NOMO-1 treated with dmso at 0.1 percent for 144 hours (cell line): Measurements from ENCODE around the gene AADACL3.
"Not testable (repeated sequence)": the region's sequence is repeated elsewhere in the genome, so short reads cannot be mapped to it uniquely, and the experiment has no call there.

Experiments
- DNase-seq: peaks from one replicate; lab custom pipeline; 2025; ENCODE audit not compliant: unreplicated experiment; lab: John Stamatoyannopoulos, UW

AADACL3 gene

DNA sequence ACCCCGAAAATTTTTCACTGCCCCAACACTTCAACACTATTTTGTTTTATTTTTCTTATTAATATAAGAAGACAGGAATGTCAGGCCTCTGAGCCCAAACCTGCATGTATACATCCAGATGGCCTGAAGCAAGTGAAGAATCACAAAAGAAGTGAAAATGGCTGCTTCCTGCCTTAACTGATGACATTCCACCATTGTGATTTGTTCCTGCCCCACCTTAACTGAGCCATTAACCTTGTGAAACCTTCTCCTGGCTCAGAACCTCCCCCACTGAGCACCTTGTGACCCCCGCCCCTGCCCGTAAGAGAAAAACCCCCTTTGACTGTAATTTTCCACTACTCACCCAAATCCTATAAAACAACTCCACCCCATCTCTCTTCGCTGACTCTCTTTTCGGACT, 2.3 kb upstream of the AADACL3 start:
- DNase-seq, result not testable (repeated sequence)

DNA sequence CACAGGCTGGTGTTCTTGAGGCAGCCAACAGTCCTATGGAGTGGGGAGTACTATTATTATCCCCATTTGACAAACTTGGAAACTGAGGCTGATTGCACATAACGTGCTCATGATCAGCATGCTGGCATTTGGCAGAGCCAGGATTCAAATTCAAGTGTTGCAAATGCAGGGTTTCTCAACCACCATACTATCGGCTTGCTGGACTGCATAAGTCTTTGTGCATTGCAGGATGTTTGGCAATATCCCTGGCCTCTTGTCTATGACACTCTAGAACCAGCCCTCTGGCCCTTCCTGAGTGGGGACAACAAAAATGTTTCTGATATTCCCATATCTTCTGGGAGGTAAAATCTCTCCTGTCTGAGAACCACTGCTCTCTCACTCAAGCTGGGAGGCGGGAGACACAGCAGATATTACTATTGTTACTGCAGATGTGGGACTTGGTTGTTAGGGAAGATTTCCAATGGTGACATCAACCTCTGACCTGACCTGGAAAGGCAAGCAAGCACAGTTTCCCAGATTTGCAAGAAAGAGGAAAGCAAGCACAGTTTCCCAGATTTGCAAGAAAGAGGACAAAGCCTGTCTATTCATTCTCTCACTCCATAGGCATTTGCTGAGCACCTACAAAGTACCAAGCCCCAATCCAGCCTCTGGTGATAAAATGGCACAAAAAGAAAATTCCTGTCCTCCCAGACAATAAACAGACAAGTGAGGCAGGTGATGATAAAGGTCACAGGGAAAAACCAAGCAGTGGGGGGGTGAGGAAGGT, 1.0 kb upstream of the AADACL3 start:
- DNase-seq, result no peak

DNA sequence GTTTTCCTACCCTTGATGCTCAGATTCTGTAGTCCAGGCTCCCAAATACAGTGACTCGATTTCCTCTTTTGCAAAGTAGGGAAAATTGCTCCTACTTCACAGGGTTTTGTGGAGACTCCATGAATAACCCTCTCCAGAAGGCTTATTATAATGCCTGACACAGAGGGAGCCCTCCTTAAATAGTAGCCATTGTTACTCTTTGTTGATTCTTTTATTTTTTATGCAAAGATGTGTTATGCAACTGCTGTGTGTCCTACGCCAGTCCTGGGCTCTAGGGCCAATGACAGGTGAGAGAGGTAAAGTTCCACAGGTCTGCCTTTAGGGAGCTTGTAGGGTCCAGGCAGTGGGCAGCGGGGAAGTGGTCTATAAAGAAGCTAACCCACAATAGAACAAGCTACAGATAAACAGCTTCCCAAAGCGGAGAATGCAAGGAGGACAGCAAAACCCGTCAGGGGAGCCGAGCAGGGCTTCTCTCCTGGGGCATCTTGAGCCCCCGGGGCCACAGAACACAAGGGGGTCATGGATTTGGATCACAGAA, 1.5 kb downstream of the AADACL3 start:
- DNase-seq, result no peak

DNA sequence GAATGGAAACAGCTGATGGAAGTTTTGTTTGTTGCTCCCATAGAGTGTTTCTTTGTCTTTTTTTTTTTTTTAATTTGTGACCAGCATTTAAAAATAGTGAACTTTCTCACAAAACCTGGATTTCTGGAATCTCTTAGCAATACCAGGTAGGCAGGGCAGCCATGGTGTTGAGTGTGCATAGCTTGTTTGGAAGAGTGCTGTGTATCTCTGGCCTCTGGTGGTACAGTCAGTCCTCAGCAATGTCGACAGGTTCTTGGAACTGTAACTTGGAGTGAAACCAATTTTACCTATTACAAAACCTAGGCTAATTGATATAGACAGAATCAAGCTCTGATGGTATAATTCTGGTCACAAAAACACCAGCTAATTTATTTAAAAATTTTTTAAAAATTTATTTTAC, 6.7 kb downstream of the AADACL3 start:
- no peak for DNase-seq

DNA sequence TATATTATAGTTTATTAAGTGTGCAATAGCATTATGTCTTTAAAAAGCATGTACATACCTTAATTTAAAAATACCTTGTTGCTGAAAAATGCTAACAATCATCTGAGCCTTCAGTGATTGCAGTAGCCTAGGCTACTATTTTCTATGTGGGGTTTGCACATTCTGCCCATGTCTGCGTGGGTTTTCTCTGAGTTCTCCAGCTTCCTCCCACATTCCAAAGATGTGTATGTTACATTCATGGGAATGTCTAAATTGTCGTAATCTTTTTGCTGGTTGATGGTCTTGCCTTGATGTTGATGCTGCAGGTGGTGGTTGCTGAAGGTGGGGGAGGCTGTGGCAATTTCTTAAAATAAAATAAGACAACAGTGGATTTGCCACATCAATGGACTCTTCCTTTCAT, 12.5 kb downstream of the AADACL3 start:
- no peak for DNase-seq

DNA sequence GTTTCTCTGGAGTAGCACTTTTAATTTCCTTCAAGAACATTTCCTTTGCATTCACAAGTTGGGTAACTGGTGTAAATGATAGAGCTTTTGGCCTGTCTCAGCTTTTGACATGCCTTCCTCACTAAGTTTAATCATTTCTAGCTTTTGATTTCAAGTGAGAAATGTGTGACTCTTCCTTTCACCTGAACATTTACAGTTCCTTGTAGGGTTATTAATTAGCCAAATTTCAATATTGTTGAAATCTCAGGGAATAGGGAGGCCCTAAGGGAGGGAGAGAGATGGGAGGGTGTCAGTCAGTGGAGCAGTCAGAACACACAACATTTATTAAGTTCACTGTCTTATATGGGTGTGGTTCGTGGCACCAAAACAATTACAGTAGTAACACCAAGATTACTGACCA, 14.2 kb downstream of the AADACL3 start:
- DNase-seq, result no peak

DNA sequence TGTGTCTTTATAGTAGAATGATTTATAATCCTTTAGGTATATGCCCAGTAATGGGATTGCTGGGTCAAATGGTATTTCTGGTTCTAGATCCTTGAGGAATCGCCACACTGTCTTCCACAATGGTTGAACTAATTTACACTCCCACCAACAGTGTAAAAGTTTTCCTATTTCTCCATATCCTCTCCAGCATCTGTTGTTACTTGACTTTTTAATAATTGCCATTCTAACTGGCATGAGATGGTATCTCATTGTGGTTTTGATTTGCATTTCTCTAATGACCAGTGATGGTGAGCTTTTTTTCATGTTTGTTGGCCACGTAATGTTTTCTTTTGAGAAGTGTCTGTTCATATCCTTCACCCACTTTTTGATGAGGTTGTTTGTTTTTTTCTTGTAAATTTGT, 15.2 kb downstream of the AADACL3 start:
- not testable (repeated sequence) for DNase-seq

DNA sequence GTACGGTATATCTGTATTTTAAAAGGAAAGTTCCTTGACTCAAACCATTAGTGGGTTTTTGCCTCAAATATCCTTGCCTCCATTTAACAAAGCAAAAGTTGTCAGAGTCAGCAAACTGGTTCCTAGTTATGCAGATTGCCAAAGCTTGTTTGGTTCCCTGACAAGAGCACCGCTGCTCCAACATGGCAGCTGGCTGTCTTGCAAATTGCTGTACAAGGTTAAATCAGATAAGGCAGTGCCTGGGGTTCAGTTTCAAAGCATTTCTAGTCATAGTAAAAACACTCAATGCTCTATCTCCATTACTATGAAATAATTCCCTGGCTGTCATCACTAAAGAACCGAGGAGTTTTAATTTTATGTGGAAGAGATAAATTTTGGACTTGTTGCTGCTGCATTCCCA, 18.7 kb downstream of the AADACL3 start:
- no peak for DNase-seq

DNA sequence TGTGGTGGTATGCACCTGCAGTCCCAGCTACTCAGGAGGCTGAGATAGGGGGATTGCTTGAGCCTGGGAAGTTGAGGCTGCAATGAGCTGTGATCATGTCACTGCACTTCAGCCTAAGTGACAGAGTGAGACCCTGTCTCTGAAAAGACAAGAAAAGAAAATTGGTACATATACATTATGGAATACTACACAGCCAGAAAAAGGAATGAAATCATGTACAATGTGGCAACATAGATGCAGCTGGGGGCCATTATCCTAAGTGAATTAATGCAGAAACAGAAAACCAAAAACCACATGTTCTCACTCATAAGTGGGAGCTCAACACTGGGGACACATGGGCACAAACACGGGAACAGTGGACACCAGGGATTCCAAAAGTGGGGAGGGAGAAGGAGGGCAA, 23.0 kb downstream of the AADACL3 start:
- DNase-seq, result no peak

DNA sequence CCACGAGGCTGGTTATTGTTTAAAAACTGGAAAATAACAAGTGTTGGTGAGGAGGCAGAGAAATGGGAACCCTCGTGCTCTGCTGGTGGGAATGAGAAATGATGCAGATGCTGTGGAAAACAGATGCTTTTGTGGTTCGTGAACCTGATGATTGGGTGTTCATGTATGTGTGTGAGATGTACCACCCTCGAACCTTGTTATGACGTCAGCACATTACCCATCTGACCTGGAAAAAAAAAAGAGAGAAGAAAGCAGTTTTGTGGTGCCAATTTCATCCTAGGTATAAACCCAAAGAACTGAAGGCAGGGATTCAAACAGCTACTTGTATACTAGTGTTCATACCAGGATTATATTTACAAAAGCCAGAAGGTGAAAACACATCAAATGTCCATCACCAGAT, 23.7 kb downstream of the AADACL3 start:
- DNase-seq, result no peak

DNA sequence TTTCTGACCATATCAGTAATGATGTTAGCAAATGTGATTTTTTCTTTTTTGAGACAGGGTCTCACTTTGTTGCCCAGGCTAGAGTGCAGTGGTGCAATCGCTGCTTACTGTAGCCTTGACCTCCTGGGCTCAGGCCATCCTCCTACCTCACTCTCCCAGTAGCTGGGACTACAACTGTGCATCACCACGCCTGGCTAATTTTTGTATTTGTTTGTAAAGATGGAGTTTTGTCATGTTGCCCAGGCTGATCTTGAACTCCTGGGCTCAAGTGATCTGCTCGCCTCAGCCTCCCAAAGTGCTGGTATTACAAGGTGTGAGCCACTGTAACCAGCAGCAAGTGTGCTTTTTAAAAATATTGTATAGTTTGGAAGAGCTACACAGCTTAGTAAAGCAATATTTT, 26.0 kb downstream of the AADACL3 start:
- no peak for DNase-seq

DNA sequence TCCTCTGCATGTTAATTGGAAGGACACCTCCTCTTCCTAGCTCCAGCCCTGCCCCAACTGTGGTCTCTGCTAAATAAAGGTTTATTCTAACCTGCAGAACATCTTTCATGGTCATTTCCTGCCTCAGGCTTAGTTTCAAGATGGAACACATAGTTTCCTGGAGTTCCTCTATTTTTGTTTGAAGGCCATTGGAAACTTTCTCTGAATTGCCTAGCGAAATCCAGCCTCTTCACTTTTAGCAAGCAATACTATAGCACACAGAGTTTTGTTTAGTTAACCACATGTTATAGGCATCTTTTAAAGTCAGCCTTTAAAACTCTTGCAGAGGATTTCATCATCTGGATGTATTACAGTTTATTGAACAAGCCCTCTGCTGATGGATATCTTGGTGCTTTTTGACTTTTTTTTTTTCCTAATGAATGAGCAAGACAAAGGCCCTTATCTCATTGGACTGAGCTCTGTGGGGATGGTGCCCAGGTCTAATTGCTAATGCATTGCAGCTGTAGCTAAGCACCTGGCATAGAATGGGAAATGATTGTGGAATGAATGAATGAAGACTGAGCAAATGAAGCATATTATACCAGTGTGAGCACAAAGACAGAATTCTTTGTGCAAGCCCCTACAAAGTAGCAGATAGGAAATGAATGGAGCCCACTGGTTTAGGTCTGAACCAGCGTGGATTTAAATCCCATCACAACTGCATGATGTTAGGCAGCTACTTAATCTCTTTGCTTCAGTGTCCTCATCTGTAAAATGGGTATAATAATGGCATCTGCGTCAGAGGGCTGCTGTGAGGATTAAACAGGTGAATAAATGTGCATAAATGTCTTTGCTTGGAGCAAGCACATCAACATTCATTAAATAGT, 29.4 kb downstream of the AADACL3 start:
- no peak for DNase-seq

DNA sequence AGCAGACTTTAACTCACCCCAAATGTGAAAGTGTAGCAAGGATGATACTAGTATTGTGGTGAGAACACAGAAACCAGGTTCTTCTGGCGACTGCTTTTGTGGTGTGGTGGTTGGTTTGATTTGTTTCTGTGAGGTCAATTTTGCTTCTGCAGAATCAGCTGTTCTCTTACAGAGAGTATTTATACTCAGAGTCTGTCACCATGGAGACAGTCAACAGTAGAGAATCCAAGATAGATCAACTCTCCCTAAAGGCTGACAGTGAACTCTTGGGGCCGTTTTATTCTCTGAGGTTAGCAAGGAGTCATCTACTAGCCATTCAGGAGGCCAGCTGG, 30.0 kb downstream of the AADACL3 start, which contains the start of gene CFAP107:
CFAP107 (plus strand) TSS at position 209 of the 332 bp plus-strand sequence. CDS start 231 bp downstream, outside the sequence.
- no peak for DNase-seq

DNA sequence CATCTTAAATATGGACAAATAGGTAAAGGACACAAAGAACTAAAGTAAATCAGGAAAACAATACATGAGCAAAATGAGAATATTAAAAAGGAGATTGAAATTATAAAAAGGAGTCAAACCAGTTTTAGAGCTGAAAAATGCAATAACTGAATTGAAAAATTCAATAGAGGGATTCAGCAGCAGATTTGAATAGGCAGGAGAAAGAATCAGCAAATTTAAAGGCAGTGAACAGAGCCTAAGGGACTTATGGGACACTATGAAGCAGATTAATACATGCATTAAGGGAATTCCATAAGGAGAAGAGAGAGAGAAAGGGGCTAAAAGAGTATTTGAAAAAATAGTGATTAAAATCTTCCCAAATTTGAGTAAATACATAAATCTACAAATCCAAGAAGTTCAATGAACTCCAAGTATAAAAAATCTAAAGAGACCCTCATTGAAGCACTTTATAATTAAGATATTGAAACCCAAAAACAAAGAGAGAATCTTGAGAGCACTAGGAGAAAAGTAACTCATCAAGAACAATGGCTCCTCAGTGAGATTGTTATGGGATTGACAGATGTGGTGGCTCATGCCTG, 33.0 kb downstream of the AADACL3 start:
- DNase-seq, result no peak

DNA sequence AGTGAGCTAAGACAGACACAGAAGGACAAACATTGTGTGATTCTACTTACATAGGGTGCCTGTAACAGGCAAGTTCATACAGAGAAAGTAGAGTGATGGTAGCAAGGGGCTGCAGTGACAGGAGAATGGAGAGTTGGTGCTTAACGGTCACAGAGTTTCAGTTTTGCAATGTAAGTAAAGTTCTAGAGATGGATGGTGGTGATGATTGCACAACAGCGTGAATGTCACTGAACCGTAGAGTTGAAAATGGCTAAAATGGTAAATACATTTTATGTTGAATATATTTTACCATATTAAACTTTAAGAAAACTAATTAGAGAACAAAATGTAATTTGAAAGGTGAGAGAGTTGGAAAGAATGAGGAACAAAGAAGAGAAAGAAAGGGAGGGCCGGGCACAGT, 38.8 kb downstream of the AADACL3 start:
- DNase-seq, result no peak

DNA sequence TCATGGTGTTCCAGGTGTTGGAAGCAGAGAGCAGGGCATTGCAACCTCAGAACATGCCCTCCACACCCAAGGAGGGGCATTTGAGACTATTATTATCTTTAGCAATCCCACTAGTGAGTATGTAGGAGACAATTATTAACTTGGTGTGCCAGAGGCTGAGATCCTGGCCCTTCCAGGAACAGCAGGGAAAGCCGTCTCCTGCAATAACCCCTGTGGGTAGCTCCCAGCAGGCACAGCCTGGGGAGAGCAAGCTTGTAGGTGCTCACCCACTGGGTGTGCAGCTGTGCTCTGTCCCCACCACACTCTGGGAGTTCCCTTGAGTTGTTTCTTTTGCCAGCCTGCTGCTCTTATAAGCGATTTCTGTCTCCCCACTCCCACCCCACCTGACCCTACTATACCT, 40.4 kb downstream of the AADACL3 start:
- DNase-seq, result no peak

DNA sequence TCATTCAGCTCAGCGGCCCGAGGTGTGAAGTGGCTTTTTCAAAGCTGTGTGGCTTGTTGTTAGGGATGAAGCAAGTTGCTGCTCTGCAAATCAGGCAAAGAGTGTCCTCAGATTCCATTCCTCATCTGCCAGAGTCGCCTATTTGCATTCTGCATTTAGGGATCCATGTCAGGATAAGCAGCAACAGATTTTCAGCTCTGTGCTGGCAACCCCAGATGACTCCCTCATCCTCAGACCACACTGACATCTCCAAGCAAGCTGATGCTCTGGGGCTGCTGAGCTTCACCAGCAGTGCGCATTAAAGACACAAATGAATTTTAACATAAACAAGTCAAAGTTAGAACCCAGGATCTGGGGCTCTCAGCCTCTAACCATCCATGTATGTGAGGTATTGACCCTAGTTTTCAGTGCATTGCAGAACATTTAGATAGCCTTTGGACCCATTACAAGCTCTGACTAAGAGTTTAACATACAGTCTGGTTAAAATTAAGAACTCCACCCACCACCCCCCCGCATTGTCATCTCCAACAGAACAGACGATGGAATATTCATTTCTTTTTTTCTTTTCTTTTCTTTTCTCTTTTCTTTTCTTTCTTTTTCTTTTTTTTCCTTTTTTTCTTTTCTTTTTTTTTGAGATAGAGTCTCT, 41.0 kb downstream of the AADACL3 start:
- DNase-seq, result no peak

DNA sequence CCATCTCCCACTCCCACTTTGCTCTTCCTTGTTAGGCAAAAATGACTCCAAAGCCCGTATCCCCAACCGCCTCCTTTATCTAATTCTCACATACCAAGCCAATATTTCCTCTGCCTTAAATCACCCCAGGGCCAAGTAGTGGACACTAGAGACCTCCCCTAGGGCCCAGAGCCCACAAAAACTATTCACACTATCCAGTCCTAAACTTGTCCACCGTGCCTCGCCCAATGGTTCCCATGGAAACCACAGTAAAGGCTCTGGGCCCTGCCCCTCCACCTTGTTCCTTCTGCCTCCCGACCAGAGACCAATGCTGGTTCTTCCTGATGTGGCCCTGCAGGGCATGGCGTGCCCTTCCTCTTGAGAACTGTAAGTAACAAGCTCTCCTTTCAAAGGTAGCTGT, 41.9 kb downstream of the AADACL3 start:
- no peak for DNase-seq

DNA sequence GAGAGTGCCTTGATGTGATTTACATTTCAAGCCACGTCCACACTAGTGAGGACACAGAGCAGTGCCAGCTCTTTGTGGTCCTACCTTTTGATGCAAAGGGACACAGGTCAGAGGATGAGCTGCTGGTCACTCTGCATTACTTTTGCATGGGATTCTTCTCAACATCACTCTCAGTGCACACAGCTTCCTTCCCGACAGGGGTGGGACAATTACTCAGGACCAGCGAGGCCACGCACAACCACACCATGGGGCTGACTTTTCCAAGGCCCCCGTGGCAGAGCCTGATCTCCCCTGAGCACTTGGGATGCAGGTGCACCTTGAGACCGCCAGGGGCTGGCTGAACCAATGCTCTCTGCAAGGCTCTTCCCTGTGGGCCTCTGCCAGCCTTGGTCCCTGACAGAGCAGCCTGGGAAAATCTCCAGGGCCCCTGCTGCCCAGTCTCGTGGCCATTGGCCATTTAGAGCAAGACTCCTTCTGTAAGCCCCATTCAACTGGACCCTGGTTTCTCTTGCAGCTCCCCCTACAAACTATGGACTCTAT, 44.4 kb downstream of the AADACL3 start:
- DNase-seq, result no peak

DNA sequence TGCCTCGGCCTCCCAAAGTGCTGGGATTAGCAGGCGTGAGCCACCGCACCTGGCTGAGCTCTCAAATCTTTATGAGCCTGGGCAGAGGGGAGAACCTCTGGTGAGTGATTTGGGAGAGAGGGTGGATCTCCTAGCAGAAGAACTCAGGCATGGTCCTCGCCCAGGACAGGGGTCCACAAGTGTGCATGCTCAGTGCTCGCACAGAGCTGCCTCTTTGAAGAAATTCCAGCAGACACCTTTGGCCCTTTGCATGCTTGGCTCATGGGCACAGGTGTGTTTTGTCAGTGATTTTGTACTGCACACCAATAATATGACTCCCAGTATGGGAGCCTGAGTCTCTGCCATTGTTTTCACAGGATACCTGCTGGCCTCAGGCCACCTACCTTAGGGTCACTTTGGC, 45.9 kb downstream of the AADACL3 start:
- DNase-seq, result no peak

DNA sequence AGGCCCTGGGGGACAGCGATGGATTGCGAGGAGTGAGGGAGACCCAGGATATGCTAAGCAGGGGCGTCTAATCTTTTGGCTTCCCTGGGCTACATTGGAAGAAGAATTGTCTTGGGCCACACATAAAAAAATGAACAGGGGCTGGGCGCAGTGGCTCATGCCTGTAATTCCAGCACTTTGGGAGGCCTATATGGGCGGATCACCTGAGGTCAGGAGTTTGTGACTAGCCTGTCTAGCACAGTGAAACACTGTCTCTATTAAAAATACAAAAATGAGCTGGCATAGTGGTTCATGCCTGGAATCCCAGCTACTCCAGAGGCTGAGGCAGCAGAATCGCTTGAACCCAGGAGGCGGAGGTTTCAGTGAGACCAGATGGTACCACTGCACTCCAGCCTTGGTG, 46.9 kb downstream of the AADACL3 start:
- no peak for DNase-seq
